ENCODE data around the gene FAM241B.

The FAM241B gene

DNA sequence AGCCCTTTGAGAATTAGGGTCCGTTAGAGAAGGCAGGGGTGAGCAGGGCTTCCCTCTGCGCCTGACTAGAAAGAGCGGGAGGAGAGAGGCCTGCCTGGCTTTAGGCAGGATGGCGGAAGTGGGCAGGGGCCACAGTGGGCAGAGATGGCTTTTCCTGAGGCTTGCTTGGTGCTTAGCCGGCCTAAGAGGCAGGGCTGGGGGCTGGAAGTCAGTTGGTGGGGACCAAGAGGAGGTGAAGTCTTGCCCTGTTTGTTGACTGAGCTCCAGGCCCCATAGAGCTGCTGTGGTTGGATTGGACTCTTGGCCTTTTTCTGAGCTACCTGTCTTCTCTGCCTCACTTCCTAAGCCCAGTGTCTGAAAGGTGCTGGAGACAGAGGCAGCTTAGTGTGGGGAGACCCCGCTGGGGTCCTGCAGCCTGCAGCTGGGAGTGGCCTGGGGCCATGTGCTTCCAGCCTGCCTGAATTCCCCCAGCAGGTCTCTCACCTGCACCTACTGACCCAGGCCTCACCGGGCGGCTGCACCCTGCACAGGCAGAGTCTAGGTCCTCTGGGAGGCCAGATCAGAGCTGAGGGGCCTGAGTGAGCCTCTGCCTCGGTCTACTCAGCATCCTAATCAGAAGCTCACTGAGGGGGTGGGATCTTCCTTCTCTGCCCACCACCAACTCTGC lies 4.8 kb downstream of the FAM241B start:
- no peak for DNase-seq

DNA sequence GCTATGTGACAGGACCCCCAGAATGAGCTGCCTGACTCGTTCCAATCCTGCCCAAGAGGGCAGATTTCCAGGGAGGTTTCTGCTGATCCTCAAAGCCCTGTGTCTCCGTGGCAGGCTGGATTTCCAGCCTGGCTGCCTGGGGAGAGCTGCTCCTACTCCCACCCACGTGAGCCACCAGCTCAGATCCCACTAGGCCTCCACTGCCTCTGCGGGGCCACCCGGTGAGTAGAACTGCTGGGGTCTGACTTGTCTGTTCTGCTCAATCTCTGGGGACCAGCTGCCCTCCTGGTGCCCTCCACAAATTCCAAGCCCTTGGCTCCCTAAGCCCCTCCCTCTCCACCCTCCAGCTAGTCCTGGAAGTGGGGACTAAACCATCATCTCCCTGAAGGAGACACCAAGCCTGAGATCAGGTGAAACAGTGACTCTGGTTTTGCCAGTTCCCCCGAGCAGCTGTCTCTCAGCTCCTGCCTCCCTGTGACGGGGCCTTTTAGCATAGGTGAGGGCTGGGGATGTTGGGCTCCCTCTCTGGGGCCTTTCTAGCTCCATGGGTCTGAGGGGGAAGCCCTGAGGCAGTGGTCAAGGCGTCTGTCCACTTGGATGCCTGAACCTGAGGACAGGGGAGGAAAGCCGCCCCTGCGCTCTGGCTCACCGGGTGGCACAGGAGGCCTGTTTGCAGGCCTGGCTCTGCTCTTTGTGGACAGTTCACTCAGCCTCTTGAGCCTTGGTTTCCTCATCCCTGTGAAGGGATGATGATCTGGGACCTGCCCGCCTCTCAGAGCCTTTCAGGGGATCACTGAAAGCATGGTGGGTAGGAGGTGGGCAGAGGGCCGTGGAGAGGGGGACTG lies 5.6 kb downstream of the FAM241B start:
- no peak for DNase-seq

DNA sequence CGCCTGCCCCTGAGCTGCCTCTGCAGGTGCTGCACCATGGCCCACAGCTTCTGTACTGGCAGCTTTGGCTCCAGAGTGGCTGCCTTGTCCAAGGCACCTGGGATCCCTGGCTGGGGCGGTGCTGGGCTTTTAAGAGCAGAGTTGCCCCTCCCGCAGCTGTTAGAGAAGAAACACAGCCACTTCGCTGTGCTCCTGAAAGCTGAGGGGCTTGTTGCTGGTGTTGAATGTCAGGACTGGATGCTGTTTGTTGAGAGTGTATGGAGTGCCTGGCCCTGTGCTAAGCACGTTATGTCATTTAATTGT lies 6.2 kb downstream of the FAM241B start:
- no peak for DNase-seq

DNA sequence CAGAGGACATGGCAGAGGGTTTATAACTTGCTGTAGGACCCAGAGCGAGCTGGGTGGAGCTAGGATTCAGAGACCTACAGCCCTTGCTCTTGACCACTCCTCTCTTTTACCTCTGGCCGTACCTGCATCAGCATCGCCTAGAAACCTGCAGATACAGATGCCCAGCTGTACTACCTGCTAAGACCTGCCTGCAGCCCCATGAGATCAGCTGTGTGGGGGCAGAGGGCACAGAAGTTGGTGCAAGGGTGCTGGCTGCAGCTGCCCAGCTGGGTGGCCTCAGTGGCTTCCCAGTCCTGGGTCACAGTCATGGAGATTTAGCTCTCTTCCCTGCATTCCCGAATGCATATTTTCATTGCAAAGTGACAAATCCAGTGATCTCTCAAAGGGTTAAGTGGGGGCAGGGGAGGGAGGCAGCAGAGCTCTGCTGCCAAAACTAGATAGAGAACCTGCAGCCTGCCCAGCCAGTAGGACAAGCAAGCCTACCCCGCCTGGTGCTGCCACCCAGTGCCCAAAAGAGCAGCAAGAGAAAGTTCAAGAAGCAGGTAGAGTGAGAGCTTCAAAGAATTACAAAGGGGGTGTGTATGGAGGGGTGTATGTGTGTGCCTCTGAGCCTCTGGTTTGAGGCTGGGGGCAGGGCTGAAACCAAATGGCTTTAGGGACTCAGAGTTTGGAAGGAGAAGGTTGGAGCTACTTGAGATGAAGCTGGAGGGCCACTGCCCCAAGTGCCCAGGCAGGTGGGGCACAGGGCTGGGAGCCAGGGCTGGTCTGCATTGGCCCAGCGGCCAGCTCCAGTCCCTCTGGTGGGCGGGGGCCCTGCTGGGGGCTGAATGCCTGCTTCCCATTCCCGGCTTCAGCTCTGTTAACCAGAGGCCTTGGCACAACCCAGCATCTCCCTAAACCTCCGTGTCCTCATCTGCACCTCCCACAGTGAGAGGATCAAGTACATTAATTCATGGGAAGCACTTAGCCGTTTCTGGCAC lies 6.9 kb downstream of the FAM241B start:
- no peak for DNase-seq

DNA sequence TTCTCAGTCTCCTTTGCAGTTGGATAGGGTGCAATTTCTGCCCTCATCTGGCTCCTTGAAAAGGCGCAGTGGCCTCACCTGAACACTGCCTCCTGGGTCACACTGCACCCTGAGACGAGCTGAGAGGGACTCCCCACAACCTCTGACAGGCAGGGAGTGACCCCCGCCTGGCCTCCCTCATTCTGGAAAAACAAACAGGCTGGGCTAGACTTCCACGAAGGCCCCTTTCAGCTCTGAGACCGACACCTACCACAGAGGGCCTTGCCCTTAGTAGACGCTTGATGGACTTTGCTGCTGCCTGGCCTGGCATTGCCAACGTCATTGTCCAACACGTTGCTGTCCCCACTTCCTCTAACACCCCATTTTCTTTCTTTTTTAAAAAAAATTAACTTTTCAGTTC lies 8.6 kb downstream of the FAM241B start:
- DNase-seq = peak; percentile 39

DNA sequence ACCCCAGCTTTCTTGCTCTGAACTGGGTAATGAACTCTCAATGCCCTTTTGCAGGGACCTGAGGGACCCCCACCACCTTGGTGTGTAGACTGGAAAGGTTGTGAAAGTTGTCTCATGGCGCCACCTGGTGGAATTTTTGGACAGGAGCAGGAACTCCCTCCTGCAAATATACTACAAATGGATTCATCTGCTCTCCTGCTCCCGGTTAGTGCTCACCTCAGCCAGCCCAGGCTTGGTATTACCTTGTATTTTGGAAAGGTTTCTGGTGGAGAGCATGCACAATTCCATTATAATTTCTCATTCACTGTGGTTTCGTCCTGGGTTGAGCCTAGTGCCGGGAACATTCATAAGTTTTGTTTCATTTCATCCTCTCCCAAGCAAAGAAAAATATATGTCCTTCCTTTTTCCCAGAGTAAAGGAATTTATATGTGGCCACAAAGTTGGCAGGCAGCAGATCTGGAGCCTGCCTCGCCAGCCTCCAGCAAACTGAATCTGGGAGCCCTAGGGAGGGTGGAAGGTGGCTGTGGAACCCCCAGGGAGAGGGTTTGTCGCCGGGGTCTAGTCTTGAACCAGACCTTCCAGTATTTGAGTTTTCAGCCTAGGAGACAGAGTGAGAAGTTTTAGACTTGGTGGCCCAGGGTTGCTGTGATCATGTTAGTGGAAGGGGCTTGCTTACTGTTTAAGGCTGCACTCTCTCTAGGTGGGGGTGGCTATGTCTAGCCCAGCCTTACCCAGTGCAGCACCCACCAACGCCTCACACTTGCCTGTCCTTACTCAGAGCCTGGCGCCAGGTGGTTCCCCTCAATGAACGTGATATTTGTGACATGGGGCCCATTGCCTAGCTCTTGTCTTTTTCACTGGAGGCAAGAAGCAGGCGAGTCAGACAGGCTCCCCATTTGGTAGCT lies 9.5 kb downstream of the FAM241B start:
- peak; percentile 87 for DNase-seq

DNA sequence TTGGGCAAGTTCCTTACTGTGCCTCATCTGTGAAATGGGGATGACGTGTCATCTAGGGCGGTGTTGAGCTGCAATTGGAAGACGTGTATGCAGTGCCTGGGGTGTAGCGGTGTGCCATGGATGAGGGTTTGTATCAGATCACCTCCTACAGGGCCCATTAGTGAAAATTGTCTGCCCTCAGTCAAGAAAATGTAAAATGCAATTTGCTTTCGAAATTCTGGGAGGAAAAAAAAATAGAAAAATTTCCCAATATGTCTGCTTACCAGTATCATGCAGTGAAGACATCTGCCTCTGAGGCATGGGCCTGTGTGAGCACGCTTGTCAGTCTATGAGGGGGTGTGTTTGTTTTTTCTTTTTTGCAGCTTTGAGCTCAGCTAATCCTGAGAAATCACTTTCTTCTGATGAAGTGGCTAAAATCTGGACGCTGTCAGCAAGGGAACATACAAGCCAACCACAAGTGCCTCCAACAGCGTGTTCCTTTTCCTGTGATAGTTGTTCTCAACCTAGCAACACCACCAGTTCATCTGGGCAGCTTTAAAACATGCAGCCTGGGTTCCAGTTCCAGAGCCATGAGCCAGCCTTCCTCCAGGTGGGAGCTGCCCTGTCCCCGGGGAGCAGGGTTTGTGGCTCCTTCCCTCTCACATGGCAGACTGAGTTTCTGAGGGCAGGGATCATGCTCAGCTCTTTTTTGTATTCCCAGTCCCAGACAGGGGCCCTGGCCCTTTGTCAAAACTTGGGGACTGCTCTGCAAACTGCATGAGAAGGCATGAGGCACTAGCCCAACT lies 10.3 kb downstream of the FAM241B start:
- peak; percentile 47 for DNase-seq

DNA sequence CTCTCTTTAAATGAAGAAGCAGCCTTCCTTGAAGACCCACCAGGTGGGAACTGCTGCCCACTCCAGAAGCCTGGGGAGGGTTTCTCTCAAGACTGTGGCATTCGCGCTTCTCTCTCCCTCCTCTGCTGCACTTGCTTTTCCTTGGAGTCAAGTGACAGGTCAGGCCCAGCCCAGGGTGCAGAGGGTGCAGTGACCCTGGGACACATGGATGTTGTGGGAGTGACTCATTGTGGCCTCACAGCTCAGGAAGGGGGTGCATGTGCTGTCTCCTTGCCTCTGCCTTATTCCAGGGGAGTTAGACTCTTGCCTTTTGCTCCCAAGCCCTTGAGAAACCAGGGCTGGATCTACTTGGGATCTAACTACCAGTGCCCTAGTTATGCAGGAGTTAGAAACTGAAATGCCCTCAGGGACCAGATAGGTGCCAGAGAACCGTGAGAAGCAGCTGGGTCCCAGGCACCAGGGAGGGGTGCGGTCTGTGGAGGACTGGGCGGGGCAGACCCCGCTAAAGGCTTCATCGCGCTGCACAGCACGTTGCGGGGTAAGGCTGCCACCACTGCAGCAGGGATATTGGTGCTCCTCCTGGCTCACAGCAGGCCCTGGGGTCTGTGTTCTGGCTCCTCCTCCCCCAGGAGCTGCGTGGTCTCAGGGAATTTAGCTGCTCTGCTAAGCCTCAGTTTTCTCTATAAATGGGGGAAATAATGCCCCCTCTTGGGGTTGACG lies 11.4 kb downstream of the FAM241B start:
- peak; percentile 50 for DNase-seq

DNA sequence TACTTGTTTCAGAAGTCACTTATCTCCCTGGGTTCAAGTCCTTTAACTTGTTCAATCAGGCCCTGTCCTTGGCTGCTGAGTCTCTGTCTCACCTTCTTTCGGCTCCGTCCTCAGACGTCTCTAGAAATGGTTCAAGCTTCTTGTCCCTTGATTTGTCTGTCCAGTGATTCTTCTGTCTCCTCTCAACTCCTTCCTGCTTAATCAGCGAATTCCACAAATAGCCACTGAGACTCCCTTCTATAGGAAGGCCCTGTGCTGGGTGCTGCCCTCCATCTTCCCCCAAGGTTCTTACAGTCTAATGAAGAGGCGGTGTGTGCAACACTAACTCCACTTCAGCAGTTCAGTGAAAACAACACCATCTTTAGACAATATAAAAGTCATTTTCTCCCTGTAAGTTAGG lies 12.7 kb downstream of the FAM241B start:
- DNase-seq = peak; percentile 3

DNA sequence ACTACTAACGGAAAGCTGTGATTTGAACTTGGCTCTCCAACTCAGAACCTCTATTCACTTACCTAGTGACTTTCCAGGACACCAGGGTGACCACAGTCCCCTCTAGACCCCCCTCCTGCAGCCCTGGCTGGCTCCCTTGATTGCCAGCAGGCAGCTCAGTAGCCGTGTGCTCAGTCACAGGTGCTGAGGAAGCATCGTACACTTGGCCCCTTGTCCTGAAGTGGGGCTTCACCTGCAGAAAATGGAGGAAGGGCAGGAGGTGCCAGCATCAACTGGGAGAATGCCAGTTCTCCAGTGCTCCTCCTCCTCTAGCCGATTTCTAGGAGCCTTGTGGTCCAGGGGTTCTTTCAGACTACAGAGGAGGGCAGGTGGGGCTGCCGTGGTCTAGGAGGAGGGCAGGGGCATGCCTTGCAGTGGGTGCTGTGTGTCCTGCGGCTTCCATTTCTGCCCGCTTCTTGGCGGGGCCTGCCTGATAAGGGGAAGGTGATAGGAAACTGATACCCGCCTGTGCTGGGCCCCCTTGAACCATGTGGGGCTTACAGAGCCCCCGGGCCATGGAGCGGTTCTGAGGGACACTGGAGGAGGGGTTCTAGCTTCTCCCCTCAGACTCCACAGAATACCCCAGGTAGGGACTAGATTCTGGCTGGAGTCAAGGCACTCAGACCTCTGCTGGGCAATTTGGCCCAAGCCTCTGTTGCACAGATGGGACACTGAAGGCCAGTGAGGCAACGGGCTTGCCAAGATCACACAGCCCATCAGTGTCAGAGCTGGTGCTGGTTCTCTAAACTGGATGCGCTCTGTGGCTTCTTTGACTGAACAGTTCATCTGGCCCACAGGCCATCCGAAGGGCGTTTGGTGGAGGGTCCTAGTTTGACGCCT lies 14.0 kb downstream of the FAM241B start:
- DNase-seq = peak; percentile 36

DNA sequence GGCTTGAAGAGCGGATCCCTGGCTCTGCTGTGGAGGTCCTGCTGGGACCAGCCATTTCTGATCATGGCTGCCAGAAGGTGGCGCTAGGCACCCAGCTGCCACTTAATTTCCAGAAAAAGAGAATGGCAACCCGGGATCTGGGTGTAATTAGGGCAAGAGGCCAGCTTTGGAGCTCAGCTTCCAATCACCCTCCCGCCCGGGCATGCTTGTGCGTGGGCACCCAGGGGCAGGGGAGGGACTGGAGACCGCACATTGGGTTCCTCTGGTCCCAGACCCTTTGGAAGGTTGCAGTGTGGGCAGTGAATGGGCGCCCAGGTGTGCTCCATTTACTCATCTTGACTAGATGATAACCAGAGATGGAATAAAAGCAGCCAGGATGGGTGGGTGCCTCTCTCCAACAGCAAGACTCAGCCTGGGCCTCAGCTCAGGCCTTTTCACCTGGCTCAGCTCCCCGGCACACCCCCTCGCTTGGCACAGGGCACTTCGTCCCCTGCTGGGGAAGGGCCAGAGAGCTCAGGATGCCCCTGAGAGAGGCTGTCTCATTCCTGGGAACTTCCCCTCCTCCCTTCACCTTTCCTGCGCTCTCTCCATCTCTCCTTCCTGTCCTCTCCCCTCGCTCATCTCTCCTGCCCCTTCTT lies 14.7 kb downstream of the FAM241B start:
- peak; percentile 71 for DNase-seq

DNA sequence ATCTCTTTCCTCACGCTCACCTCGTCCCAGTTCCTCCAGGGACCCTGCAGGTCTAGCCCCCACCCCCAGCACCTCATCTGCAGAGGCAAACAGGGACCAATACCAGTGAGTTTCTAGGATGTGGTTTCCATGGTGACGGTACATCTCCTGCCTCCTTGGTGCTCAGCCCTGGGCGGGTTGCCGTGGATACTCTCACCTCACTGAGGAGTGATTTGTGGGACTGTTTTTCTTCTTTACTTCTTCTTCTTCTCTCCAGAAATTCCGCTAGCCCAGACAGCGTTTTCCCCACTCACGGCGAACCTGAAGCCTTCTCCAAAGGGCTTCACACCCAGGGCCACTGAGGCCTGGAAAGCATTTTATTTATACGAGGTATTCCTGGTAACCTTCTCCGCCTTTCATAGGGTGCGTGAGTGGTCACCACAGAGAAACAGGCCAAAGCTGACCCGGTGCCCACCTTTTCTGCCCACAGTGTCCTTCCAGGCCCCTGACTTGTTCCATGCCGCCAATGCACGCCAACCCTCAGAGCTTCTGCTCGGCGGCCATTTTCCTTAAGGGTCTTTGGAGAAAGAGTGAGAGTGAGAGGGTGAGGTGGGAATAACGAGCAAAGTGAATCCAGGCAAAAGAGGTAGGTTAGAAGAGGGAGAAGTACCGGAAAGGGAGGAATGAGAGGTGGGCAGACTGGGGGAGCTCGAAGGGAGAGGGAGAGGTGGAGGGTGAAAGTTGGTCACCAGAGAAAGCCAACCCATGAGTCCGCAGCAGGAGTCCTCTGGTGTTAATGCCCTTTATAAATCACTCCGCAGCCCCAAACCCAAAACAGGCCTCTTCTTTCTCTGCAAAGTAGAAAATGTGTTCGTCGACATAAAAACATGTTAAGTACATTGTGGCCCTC lies 15.5 kb downstream of the FAM241B start:
- DNase-seq = peak; percentile 21

DNA sequence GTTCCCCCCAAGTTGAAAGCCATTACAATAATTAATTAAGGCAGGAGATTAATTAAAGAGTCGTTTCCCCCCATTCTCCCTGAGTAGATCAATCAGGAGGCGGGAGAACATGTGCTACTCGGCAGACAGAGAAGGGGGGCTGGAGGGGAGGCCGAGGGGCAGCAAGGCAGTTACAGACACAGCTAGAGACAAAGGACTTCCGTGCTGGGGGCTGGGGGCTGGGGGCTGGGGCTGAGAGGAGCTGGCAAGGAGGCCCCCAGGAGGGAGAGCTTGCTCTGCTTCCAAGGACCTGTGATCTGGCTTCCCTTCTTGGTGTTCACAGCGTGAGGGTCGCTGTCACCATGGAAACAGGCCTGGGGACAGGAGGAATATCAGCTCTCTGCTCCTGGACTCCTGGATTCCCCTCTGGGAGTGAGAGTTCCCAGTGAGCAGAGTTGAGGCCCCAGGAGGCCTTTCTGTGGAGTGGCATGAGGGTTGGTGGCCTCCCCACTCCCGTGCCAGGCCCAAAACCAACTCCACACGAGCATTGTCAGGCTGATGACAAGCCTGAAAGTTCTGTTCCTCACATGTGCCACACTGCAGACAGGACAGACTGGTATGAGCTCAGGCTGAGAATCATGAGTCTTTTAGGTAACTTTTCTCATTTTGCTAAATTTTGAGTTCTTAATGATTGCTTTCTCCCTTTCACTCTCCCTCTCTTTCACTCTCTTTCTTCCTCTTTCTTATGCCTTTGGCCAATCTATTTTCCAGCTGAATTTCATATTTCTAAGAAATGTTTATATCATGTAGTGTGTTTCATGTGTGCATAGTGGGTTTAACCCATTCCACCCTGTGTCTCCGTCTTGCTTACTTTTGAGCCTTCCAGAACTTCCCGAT lies 16.4 kb downstream of the FAM241B start:
- peak; percentile 39 for DNase-seq

DNA sequence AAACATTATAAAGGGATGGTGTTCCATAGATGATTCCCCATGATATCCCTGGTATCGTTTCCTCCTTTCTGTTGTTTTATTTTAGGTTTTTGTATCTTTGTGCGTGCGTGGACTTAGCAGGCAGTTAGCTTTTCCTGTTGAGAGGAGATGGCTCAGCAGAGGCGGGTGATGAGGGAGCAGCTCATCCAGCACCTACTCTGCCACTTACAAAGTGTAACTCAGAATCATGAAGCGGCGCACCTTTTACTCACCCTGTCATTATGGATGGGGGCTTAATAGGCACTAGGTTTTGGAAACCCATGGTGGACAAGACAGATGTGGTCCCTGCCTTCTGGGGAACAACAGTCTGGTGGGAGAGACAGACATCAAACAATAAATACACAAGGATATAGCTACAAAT lies 17.1 kb downstream of the FAM241B start:
- DNase-seq = peak; percentile 33

DNA sequence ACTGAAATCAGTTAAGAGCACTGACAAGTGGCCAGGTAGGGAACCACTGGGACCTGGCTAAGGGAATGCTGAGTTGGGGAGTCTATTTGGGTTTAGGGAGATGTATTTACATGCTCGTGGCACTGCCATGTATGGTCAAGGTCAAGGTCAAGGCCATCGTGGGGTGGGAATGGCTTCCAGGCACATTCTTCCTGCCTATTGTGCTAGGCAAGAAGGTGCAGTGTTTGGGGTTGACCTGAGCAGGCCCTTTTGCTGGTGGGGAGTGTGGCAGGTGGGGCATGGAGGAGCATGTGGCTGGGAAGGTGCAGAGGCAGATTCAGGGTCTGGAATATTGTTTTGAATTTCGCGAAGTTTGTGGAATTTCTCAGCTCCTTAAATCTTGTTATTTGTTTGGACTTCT lies 17.8 kb downstream of the FAM241B start:
- peak; percentile 48 for DNase-seq

DNA sequence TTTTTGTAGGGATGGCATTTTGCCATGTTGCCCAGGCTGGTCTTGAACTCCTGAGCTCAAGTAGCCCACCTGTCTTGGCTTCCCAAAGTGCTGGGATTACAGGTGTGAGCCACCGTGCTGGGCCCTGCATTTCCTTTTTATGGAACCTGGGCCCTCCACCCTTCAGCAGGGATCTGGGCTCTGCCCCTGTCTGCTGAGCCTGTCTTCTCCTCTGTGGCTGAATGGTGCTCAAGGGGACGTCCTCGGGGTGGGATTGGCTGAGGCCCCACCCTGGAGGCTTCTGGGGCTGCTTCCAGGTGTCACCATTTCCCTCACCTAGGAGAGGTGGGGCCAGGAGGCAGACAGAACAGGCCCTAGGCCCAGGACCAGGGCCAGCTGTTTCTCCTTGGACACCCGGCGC lies 18.4 kb downstream of the FAM241B start:
- peak; percentile 54 for DNase-seq

All from activated effector memory CD4-positive, alpha-beta T cell treated with anti-CD3 and anti-CD28 coated beads, Interleukin-2, amount 50 U/mL, for 16 hours (primary cell).